Smooth muscle cell (in vitro differentiated cells): ENCODE data around the gene AGPAT3. TPM values are rescaled to one million over a fixed set of nuclear protein-coding genes. Genes with fewer than 3 reads are reported as not detected.

Source experiments
- DNase-seq: peaks from one replicate; lab custom pipeline; 2025; ENCODE audit not compliant: unreplicated experiment; lab: John Stamatoyannopoulos, UW
- H2AFZ ChIP-seq: fragments of 200-600 bp; sonication (generic); 2 replicates; pipeline ENCODE4 v1.6.0; 2016; ENCODE audit warnings: antibody characterized with exemption, low read depth, mild to moderate bottlenecking
- H3F3A ChIP-seq: fragments of 200-600 bp; sonication (generic); 2 replicates; pipeline ENCODE4 v1.6.0; 2017; ENCODE audit warnings: antibody characterized with exemption, low read depth
- H3K27ac ChIP-seq: fragments of 200-600 bp; sonication (generic); 2 replicates; pipeline ENCODE4 v1.5.1; 2016; ENCODE audit warnings: low read depth, mild to moderate bottlenecking
- H3K27me3 ChIP-seq: fragments of 200-600 bp; sonication (generic); 2 replicates; pipeline ENCODE4 v1.6.1; 2016; ENCODE audit warnings: low read depth, mild to moderate bottlenecking
- H3K36me3 ChIP-seq: fragments of 200-600 bp; sonication (generic); 2 replicates; pipeline ENCODE4 v1.5.1; 2016; ENCODE audit warnings: low read depth
- H3K4me1 ChIP-seq: fragments of 200-600 bp; sonication (generic); 2 replicates; pipeline ENCODE4 v1.5.1; 2016; ENCODE audit warnings: low read depth
- H3K4me2 ChIP-seq: fragments of 200-600 bp; sonication (generic); 2 replicates; pipeline ENCODE4 v1.6.0; 2016; ENCODE audit warnings: mild to moderate bottlenecking
- H3K4me3 ChIP-seq: fragments of 200-600 bp; sonication (generic); 2 replicates; pipeline ENCODE4 v1.5.1; 2016; ENCODE audit warnings: mild to moderate bottlenecking
- H3K79me2 ChIP-seq: fragments of 200-600 bp; sonication (generic); 2 replicates; pipeline ENCODE4 v1.6.0; 2016; ENCODE audit warnings: low read depth, mild to moderate bottlenecking
- H3K9ac ChIP-seq: fragments of 200-600 bp; sonication (generic); 2 replicates; pipeline ENCODE4 v1.6.0; 2016; ENCODE audit warnings: low read depth
- H3K9me3 ChIP-seq: fragments of 200-600 bp; sonication (generic); replicated peaks from 2 replicates; pipeline ENCODE4 v1.5.1; 2016; ENCODE audit warnings: low read depth
- H4K20me1 ChIP-seq: fragments of 200-600 bp; sonication (generic); 2 replicates; pipeline ENCODE4 v1.6.0; 2016; ENCODE audit warnings: low read depth
- CTCF ChIP-seq: fragments of 200-600 bp; sonication (generic); IDR thresholded peaks from 2 replicates; pipeline ENCODE4 v1.5.1; 2017; ENCODE audit warnings: borderline replicate concordance, mild to moderate bottlenecking, antibody characterized with exemption; ENCODE audit not compliant: insufficient read depth, poor library complexity, severe bottlenecking
- WGBS: methylation state at CpG from one replicate; pipeline ENCODE4 v1.1.7; 2016; ENCODE audit warnings: low lambda C conversion rate; 5-methylcytosine and 5-hydroxymethylcytosine counted together
- polyA plus RNA-seq: library from polyadenylated mRNA; unstranded; fragments of >200 nt; fragmentation: Nextera tagmentation; extraction: Ambion mirVana; gene quantifications from 2 replicates; pipeline ENCODE4 v1.2.1, GENCODE V29; 2016
- total RNA-seq: library from RNA; depleted of rRNA; stranded (reverse); fragments of >200 nt; gene quantifications from 2 replicates; pipeline ENCODE4 v1.2.3, GENCODE V29; 2014

The AGPAT3 gene
- total and polyA plus RNA-seq, 2 experiments from 2014 or later: 10.9 to 17.2 TPM

GRCh38 chr21:43935711-43936110, 70.7 kb downstream of the AGPAT3 start:
- no peaks in the 10 kb centered on the region for H3K4me1 ChIP-seq
- no peak overlapping the region for H2AFZ ChIP-seq
- TF ChIP-seq CTCF: no peak
- no peaks in the 10 kb centered on the region for H3K27me3 ChIP-seq
- 94% methylated on average over 15 of the region's 15 CpGs for WGBS
- H3K36me3 ChIP-seq: no peaks in the 10 kb centered on the region
- no peak overlapping the region for H3K27ac ChIP-seq
- no peaks in the 10 kb centered on the region for H3K9me3 ChIP-seq
- no peak for DNase-seq
- no peak overlapping the region for H3K9ac ChIP-seq
- no peak overlapping the region for H3K4me3 ChIP-seq
- H3K79me2 ChIP-seq: peaks cover 3% of the 10 kb centered on the region
- no peak overlapping the region for H3K4me2 ChIP-seq
- H4K20me1 ChIP-seq: peaks cover 74% of the 10 kb centered on the region
- H3F3A ChIP-seq: no peaks in the 10 kb centered on the region

- Histone ChIP-seq H3K4me2 (no peak overlapping the region), H3K27ac (no peak overlapping the region)
These were observed 71.4 kb downstream of the AGPAT3 start for GRCh38 chr21:43936247-43936967.

GRCh38 chr21:43937051-43937832, 72.2 kb downstream of the AGPAT3 start:
- no peak overlapping the region for H3K9ac ChIP-seq
- no peaks in the 10 kb centered on the region for H3F3A ChIP-seq
- peaks cover 79% of the 10 kb centered on the region for H4K20me1 ChIP-seq
- H3K9me3 ChIP-seq: no peaks in the 10 kb centered on the region
- H3K27ac ChIP-seq: no peak overlapping the region
- H3K27me3 ChIP-seq: no peaks in the 10 kb centered on the region
- H3K36me3 ChIP-seq: no peaks in the 10 kb centered on the region
- WGBS: 97% methylated on average over 12 of the region's 12 CpGs
- no peak overlapping the region for H3K4me2 ChIP-seq
- H3K4me3 ChIP-seq: no peak overlapping the region
- H3K79me2 ChIP-seq: peaks cover 3% of the 10 kb centered on the region
- no peak for TF ChIP-seq CTCF
- no peaks in the 10 kb centered on the region for H3K4me1 ChIP-seq
- H2AFZ ChIP-seq: no peak overlapping the region
- no peak for DNase-seq

More at GRCh38 chr21:43936247-43936967, 71.4 kb downstream of the AGPAT3 start:
- no peaks in the 10 kb centered on the region for H3K9me3 ChIP-seq
- H3K4me1 ChIP-seq: no peaks in the 10 kb centered on the region
- H3K27me3 ChIP-seq: no peaks in the 10 kb centered on the region
- no peak for TF ChIP-seq CTCF
- DNase-seq: no peak
- H3K79me2 ChIP-seq: peaks cover 3% of the 10 kb centered on the region
- no peaks in the 10 kb centered on the region for H3K36me3 ChIP-seq
- no peak overlapping the region for H3K9ac ChIP-seq
- peaks cover 75% of the 10 kb centered on the region for H4K20me1 ChIP-seq
- no peak overlapping the region for H2AFZ ChIP-seq
- no peaks in the 10 kb centered on the region for H3F3A ChIP-seq
- no peak overlapping the region for H3K4me3 ChIP-seq
- 97% methylated on average over 25 of the region's 25 CpGs for WGBS
